Right atrium auricular region (tissue), 2 donors: ENCODE results near the gene SUPT6H. TPM values are rescaled to one million over a fixed set of nuclear protein-coding genes. Genes with fewer than 3 reads are reported as not detected.

Source experiments
- DNase-seq: peaks from one replicate; pipeline ENCODE4 v3.0.0-alpha.2; 2019; ENCODE audit warnings: low spot score
- H3K27ac ChIP-seq, 2 donors: fragments of 200-600 bp; sonication (generic); 1 replicate in 1 of 2; 2 replicates in 1 of 2; pipeline ENCODE4 v1.5.1; 2016 to 2019
- H3K27me3 ChIP-seq, 2 donors: fragments of 200-600 bp; sonication (generic); one replicate each; pipeline versions ENCODE4 v1.5.1 to v1.6.0; 2017 to 2019
- H3K36me3 ChIP-seq: fragments of 200-600 bp; sonication (generic); one replicate; pipeline ENCODE4 v1.5.1; 2016
- H3K4me1 ChIP-seq, 2 donors: fragments of 200-600 bp; sonication (generic); one replicate each; pipeline versions ENCODE4 v1.5.1 to v1.6.0; 2017 to 2019
- H3K4me3 ChIP-seq, 2 donors: fragments of 200-600 bp; sonication (generic); 1 replicate in 1 of 2; 2 replicates in 1 of 2; pipeline ENCODE4 v1.5.1; 2017 to 2019; ENCODE audit warnings: mild to moderate bottlenecking in 1 of 2, moderate library complexity in 1 of 2
- H3K9me3 ChIP-seq, 2 donors: fragments of 200-600 bp; sonication (generic); one replicate each; pipeline ENCODE4 v1.5.1; 2019
- total RNA-seq, 2 donors: library from RNA; depleted of rRNA; stranded (reverse); fragments of >200 nt; gene quantifications; one replicate each; pipeline ENCODE4 v1.1.0, GENCODE V29; 2016
- TF ChIP-seq, protein P1 (sequence below), 2 donors: fragments of 200-600 bp; sonication (generic); IDR thresholded peaks; one replicate each; pipeline ENCODE4 v1.5.1; 2019; ENCODE audit warnings: antibody characterized with exemption in 2 of 2

SUPT6H gene
- total RNA-seq, 2 donors from 2014 or later = 28.5 to 45.4 TPM

GRCh38 chr17:28626818-28627217, 35.2 kb upstream of the SUPT6H start:
- no peak overlapping the region for H3K27ac ChIP-seq
- H3K27me3 ChIP-seq = no peaks in the 10 kb centered on the region
- no peak for DNase-seq
- H3K36me3 ChIP-seq = peaks cover 64% of the 10 kb centered on the region
- TF ChIP-seq, protein P1, sequence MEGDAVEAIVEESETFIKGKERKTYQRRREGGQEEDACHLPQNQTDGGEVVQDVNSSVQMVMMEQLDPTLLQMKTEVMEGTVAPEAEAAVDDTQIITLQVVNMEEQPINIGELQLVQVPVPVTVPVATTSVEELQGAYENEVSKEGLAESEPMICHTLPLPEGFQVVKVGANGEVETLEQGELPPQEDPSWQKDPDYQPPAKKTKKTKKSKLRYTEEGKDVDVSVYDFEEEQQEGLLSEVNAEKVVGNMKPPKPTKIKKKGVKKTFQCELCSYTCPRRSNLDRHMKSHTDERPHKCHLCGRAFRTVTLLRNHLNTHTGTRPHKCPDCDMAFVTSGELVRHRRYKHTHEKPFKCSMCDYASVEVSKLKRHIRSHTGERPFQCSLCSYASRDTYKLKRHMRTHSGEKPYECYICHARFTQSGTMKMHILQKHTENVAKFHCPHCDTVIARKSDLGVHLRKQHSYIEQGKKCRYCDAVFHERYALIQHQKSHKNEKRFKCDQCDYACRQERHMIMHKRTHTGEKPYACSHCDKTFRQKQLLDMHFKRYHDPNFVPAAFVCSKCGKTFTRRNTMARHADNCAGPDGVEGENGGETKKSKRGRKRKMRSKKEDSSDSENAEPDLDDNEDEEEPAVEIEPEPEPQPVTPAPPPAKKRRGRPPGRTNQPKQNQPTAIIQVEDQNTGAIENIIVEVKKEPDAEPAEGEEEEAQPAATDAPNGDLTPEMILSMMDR (IDR thresholded peaks at IDR 0.05) = no peak
- H3K4me3 ChIP-seq = no peak overlapping the region
- H3K4me1 ChIP-seq = peaks cover 0 to 6% of the 10 kb centered on the region in 2 donors
- no peaks in the 10 kb centered on the region for H3K9me3 ChIP-seq

GRCh38 chr17:28634206-28634865, 27.7 kb upstream of the SUPT6H start:
- Histone ChIP-seq H3K9me3 (no peaks in the 10 kb centered on the region), H3K36me3 (peaks cover 100% of the 10 kb centered on the region), H3K27ac (no peak overlapping the region), H3K4me1 (no peaks in the 10 kb centered on the region), H3K4me3 (no peak overlapping the region), H3K27me3 (no peaks in the 10 kb centered on the region)
- DNase-seq = no peak
- TF ChIP-seq, protein P1 (IDR thresholded peaks at IDR 0.05) = no peak

DNA sequence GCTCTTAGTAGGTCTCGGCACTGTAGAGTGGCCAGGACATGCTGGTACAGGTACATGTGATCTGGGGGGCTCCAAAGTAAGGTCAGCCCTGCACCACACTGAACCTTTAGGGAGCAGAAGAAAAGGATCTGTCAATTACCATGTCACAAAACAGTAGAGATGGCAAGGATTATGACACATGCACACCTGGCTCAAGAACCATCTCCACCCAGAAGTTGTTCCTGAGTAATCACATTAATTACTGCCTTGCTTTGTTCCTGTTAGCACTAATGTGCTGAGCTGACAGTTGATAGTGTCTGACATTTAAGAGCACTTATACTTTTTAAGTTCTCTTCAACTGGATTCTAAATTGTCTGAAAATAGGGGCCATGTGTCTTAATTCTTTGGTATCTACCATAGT, 26.5 kb upstream of the SUPT6H start:
- Histone ChIP-seq H3K4me3 (no peak overlapping the region), H3K27me3 (no peaks in the 10 kb centered on the region), H3K36me3 (peaks cover 100% of the 10 kb centered on the region), H3K4me1 (no peaks in the 10 kb centered on the region), H3K9me3 (no peaks in the 10 kb centered on the region), H3K27ac (no peak overlapping the region)
- TF ChIP-seq, protein P1 (IDR thresholded peaks at IDR 0.05) = no peak
- DNase-seq = no peak

DNA sequence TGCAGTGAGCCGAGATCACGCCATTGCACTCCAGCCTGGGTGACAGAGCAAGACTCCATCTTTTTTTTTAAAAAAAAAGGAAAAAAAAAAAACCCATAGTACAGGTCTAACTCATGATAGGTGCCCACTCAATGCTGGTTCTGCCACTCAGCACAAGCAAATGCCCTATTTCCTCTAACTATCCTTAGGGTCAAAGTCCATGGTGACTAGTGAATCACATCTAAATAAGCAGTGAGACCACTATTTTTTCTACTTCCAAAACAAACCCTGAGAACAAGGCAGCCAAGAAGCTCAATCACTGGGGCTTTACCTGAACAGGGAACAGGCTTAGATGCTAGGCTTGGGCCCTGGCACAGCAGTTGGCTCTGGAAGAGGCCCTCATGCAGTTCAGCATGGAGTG, 20.4 kb upstream of the SUPT6H start:
- Histone ChIP-seq H3K27ac (no peak overlapping the region), H3K4me1 (peaks cover 0 to 31% of the 10 kb centered on the region in 2 donors), H3K9me3 (no peaks in the 10 kb centered on the region), H3K27me3 (no peaks in the 10 kb centered on the region), H3K4me3 (no peak overlapping the region), H3K36me3 (peaks cover 65% of the 10 kb centered on the region)
- TF ChIP-seq, protein P1 (IDR thresholded peaks at IDR 0.05) = no peak
- DNase-seq = no peak

GRCh38 chr17:28643983-28644786, 17.8 kb upstream of the SUPT6H start:
- no peaks in the 10 kb centered on the region for H3K9me3 ChIP-seq
- H3K27me3 ChIP-seq = no peaks in the 10 kb centered on the region
- peak overlapping the region; percentile 91 to 97 for H3K27ac ChIP-seq
- H3K36me3 ChIP-seq = peaks cover 45% of the 10 kb centered on the region
- TF ChIP-seq, protein P1 (IDR thresholded peaks at IDR 0.05) = peak in 1 of 2 donors; percentile 55
- H3K4me3 ChIP-seq = peak overlapping the region; percentile 91 to 96
- peaks cover 0 to 43% of the 10 kb centered on the region in 2 donors for H3K4me1 ChIP-seq
- DNase-seq = peak; percentile 67
